Endothelial cell (in vitro differentiated cells): ENCODE results near the gene CCDC185. TPM values are rescaled to one million over a fixed set of nuclear protein-coding genes. Genes with fewer than 3 reads are reported as not detected.
"Not testable (repeated sequence)": the region's sequence is repeated elsewhere in the genome, so short reads cannot be mapped to it uniquely, and the experiment has no call there.

Experiments
- DNase-seq: peaks from one replicate; pipeline ENCODE4 v3.0.0; 2021; ENCODE audit warnings: low spot score
- H3K27ac Mint-ChIP-seq: one replicate; pipeline ENCODE4 v1.8.0; 2021; ENCODE audit warnings: mixed read lengths, inconsistent platforms; ENCODE audit not compliant: unreplicated experiment
- H3K27me3 Mint-ChIP-seq: one replicate; pipeline ENCODE4 v1.8.0; 2021; ENCODE audit warnings: mild to moderate bottlenecking, moderate library complexity, mixed read lengths, inconsistent platforms; ENCODE audit not compliant: unreplicated experiment
- H3K36me3 Mint-ChIP-seq: one replicate; pipeline ENCODE4 v1.8.0; 2021; ENCODE audit warnings: mild to moderate bottlenecking, low read depth, mixed read lengths, inconsistent platforms; ENCODE audit not compliant: unreplicated experiment
- H3K4me1 Mint-ChIP-seq: one replicate; pipeline ENCODE4 v1.8.0; 2021; ENCODE audit warnings: mild to moderate bottlenecking, mixed read lengths, inconsistent platforms; ENCODE audit not compliant: unreplicated experiment
- H3K4me3 Mint-ChIP-seq: one replicate; pipeline ENCODE4 v1.8.0; 2021; ENCODE audit warnings: mild to moderate bottlenecking, mixed read lengths, inconsistent platforms; ENCODE audit not compliant: unreplicated experiment
- H3K9me3 Mint-ChIP-seq: one replicate; pipeline ENCODE4 v1.8.0; 2021; ENCODE audit warnings: mixed read lengths, inconsistent platforms; ENCODE audit not compliant: unreplicated experiment
- total RNA-seq: library from RNA; stranded (reverse); fragmentation: NEBNext Ultra II Directional; extraction: Animal tissue kit (Norgen Biotek cat#: 25700); gene quantifications from one replicate; pipeline ENCODE4 v1.2.1, GENCODE V29; 2021; ENCODE audit not compliant: unreplicated experiment
- TF ChIP-seq, protein P1 (sequence below): fragments of 200-600 bp; sonication (generic); IDR thresholded peaks from one replicate; pipeline ENCODE4 v1.5.0; 2021; ENCODE audit warnings: antibody characterized with exemption; ENCODE audit not compliant: unreplicated experiment

CCDC185 gene
- total RNA-seq, 1 donor from 2014 or later = not detected

DNA sequence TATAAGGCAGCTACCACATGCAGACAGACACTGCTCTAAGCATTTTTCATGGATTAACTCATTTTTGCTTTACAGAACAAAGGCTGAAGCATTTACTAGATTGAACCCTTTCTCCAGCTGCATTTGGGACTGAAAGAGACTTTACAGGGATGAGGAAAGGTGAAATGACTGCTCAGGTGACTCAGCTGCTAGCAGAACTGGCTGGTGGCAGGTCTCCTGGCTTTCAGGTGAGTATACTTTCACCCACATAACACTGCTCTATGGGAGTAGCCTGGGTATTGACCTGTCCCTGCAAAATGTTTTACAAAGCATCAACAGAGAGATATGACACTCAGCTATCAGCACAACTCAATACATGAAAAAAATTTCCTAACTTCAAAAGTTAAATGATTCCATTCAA is 2.6 kb upstream of the CCDC185 start:
- H3K4me1 Mint-ChIP-seq = peaks cover 5% of the 10 kb centered on the region
- H3K9me3 Mint-ChIP-seq = no peaks in the 10 kb centered on the region
- no peak overlapping the region for H3K27ac Mint-ChIP-seq
- DNase-seq = no peak
- peaks cover 4% of the 10 kb centered on the region for H3K27me3 Mint-ChIP-seq
- H3K4me3 Mint-ChIP-seq = no peak overlapping the region
- TF ChIP-seq, protein P1, sequence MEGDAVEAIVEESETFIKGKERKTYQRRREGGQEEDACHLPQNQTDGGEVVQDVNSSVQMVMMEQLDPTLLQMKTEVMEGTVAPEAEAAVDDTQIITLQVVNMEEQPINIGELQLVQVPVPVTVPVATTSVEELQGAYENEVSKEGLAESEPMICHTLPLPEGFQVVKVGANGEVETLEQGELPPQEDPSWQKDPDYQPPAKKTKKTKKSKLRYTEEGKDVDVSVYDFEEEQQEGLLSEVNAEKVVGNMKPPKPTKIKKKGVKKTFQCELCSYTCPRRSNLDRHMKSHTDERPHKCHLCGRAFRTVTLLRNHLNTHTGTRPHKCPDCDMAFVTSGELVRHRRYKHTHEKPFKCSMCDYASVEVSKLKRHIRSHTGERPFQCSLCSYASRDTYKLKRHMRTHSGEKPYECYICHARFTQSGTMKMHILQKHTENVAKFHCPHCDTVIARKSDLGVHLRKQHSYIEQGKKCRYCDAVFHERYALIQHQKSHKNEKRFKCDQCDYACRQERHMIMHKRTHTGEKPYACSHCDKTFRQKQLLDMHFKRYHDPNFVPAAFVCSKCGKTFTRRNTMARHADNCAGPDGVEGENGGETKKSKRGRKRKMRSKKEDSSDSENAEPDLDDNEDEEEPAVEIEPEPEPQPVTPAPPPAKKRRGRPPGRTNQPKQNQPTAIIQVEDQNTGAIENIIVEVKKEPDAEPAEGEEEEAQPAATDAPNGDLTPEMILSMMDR = no peak
- no peaks in the 10 kb centered on the region for H3K36me3 Mint-ChIP-seq

DNA sequence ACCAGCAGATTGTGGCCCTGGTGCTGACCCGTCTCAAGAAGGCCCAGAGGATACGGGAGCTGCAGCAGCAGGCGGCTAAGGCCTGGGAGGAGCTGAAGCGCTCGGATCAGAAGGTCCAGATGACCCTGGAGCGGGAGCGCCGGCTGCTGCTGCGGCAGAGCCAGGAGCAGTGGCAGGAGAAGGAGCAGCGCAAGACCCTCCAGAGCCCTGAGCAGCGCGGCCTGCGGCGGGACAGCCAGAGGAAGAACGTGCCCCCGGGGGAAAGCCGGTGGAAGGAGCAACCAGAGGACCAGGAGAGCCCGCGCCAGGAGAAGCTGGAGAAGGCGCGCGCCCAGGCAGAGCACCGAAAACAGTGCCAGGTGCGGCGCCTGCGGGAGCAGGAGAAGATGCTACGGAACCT is 1.0 kb downstream of the CCDC185 start:
- no peaks in the 10 kb centered on the region for H3K9me3 Mint-ChIP-seq
- H3K4me1 Mint-ChIP-seq = peaks cover 5% of the 10 kb centered on the region
- H3K27me3 Mint-ChIP-seq = peaks cover 4% of the 10 kb centered on the region
- H3K36me3 Mint-ChIP-seq = no peaks in the 10 kb centered on the region
- H3K4me3 Mint-ChIP-seq = no peak overlapping the region
- TF ChIP-seq, protein P1 = no peak
- H3K27ac Mint-ChIP-seq = no peak overlapping the region
- DNase-seq = no peak

DNA sequence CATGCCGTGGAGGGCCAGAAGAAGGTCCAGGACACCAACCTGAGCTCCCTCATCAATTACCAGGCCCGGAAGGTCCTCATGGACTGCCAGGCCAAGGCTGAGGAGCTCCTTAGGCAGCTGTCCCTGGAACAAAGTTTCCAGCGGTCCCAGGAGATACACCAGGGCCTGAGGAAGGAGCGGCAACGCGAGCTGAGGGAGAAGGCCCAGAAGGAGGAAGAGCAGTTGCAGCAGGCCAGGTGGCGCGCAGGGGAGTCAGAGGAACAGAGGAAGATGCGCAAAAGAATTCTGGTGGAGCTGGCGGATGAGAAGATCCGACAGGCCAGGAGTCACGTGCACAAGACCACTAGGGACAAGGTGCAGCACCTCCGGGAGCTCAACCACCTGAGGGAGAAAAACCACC is 1.5 kb downstream of the CCDC185 start:
- no peaks in the 10 kb centered on the region for H3K9me3 Mint-ChIP-seq
- TF ChIP-seq, protein P1 = no peak
- no peaks in the 10 kb centered on the region for H3K36me3 Mint-ChIP-seq

DNA sequence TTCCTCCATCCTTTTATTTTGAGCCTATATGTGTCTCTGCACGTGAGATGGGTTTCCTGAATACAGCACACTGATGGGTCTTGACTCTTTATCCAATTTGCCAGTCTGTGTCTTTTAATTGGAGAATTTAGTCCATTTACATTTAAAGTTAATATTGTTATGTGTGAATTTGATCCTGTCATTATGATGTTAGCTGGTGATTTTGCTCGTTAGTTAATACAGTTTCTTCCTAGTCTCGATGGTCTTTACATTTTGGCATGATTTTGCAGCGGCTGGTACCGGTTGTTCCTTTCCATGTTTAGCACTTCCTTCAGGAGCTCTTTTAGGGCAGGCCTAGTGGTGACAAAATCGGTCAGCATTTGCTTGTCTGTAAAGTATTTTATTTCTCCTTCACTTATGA is 6.2 kb downstream of the CCDC185 start:
- not testable (repeated sequence) for H3K4me1 Mint-ChIP-seq, H3K9me3 Mint-ChIP-seq, H3K27me3 Mint-ChIP-seq, H3K27ac Mint-ChIP-seq, H3K4me3 Mint-ChIP-seq, DNase-seq, H3K36me3 Mint-ChIP-seq

More for the DNA sequence above, 1.5 kb downstream of the CCDC185 start:
- Mint-ChIP-seq H3K27me3 (peaks cover 4% of the 10 kb centered on the region), H3K4me3 (no peak overlapping the region), H3K4me1 (peaks cover 5% of the 10 kb centered on the region), H3K27ac (no peak overlapping the region)
- DNase-seq = no peak

DNA sequence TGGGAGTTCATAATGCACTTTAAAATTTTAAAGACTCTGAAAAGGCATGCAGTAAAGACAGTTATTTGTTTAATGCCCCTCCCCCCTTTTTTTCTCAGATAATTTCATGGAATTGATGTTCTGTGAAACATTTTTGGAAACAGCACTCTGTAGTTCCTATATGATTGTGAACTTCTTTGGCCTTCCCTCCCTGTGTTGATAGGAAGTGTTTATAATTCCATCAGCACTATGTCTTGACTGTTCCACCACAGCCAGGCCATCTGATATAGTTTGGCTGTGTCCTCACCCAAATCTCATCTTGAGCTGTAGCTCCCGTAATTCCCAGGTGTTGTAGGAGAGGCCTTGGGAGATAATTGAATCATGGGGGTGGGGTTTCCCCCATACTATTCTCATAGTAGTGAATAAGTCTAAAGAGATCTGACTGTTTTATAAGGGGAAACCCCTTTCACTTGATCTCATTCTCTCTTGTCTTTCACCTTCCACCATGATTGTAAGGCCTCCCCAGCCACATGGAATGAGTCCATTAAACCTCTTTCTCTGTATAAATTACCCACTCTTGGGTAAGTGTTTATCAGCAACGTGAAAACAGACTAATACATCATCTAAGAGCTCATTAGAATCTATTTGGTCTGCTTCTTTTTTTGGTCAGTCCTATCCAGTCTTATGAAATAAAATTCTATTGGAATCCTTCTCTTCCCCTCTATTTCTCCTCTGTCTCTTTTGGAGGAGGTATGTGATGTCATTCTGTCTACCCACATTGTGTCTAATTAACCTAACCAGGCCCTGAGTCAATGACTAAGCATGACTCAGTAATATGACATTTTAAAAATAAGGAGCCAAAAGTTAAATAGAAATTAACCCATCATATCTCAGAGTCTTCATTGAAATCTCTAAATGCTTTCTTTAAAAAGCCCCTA is 8.9 kb downstream of the CCDC185 start:
- H3K27ac Mint-ChIP-seq = no peak overlapping the region
- no peaks in the 10 kb centered on the region for H3K36me3 Mint-ChIP-seq
- H3K4me1 Mint-ChIP-seq = no peaks in the 10 kb centered on the region
- no peak for DNase-seq
- TF ChIP-seq, protein P1 = no peak
- H3K4me3 Mint-ChIP-seq = no peak overlapping the region
- H3K9me3 Mint-ChIP-seq = no peaks in the 10 kb centered on the region
- H3K27me3 Mint-ChIP-seq = no peaks in the 10 kb centered on the region
